ENCODE data around the gene STARD5.

STARD5 gene

GRCh38 chr15:81316267-81316666 is 7.7 kb downstream of the STARD5 start:
- H3F3A ChIP-seq (ENCODE audit: control insufficient read depth, insufficient read depth) = peaks cover 3% of the 10 kb centered on the region; the same call in 1 of the 2 replicates
- no peak overlapping the region for H3K4me3 ChIP-seq (ENCODE audit: low read length)
- no peaks in the 10 kb centered on the region for H3K9me3 ChIP-seq (ENCODE audit: control insufficient read depth, insufficient read depth, low read length)
- TF ChIP-seq CTCF (IDR thresholded peaks at IDR 0.05; ENCODE audit: low read depth, low read length, poor library complexity, severe bottlenecking) (no peak), EZH2phosphoT487 (IDR thresholded peaks at IDR 0.05; ENCODE audit: borderline replicate concordance, low read length) (no peak)
- H3K27me3 ChIP-seq (ENCODE audit: control insufficient read depth, low read length) = no peaks in the 10 kb centered on the region
- H3K9me2 ChIP-seq (replicated peaks; ENCODE audit: control insufficient read depth, low read length) = no peaks in the 10 kb centered on the region
- no peak overlapping the region for H3K27ac ChIP-seq (ENCODE audit: low read depth, low read length)
- no peaks in the 10 kb centered on the region for H4K20me1 ChIP-seq (ENCODE audit: control insufficient read depth, insufficient read depth, low read depth, low read length)
- no peak overlapping the region for H3K4me2 ChIP-seq (ENCODE audit: low read length)
- H3K36me3 ChIP-seq (ENCODE audit: control insufficient read depth, low read length) = peaks cover 35% of the 10 kb centered on the region
- no peaks in the 10 kb centered on the region for H3K79me2 ChIP-seq (ENCODE audit: control insufficient read depth, low read length)
- peaks cover 49% of the 10 kb centered on the region for H3K4me1 ChIP-seq (ENCODE audit: control insufficient read depth, low read length)

- H3F3A ChIP-seq (ENCODE audit: control insufficient read depth, insufficient read depth) = peaks cover 7% of the 10 kb centered on the region; the same call in 1 of the 2 replicates
These were observed 8.3 kb downstream of the STARD5 start for GRCh38 chr15:81315452-81316175.

GRCh38 chr15:81314378-81314777 is 9.6 kb downstream of the STARD5 start:
- Histone ChIP-seq H4K20me1 (ENCODE audit: control insufficient read depth, insufficient read depth, low read depth, low read length) (no peaks in the 10 kb centered on the region), H3K27me3 (ENCODE audit: control insufficient read depth, low read length) (no peaks in the 10 kb centered on the region), H3K4me2 (ENCODE audit: low read length) (no peak overlapping the region), H3K4me3 (ENCODE audit: low read length) (no peak overlapping the region), H3K79me2 (ENCODE audit: control insufficient read depth, low read length) (no peaks in the 10 kb centered on the region), H3K27ac (ENCODE audit: low read depth, low read length) (no peak overlapping the region), H3K4me1 (ENCODE audit: control insufficient read depth, low read length) (peaks cover 55% of the 10 kb centered on the region), H3K9me3 (ENCODE audit: control insufficient read depth, insufficient read depth, low read length) (no peaks in the 10 kb centered on the region), H3K9me2 (replicated peaks; ENCODE audit: control insufficient read depth, low read length) (no peaks in the 10 kb centered on the region), H3K36me3 (ENCODE audit: control insufficient read depth, low read length) (peaks cover 51% of the 10 kb centered on the region), H3F3A (ENCODE audit: control insufficient read depth, insufficient read depth) (peaks cover 7% of the 10 kb centered on the region; the same call in 1 of the 2 replicates)
- TF ChIP-seq CTCF (IDR thresholded peaks at IDR 0.05; ENCODE audit: low read depth, low read length, poor library complexity, severe bottlenecking) = no peak
- no peak for TF ChIP-seq EZH2phosphoT487 (IDR thresholded peaks at IDR 0.05; ENCODE audit: borderline replicate concordance, low read length)

More at GRCh38 chr15:81315452-81316175, 8.3 kb downstream of the STARD5 start:
- H3K4me3 ChIP-seq (ENCODE audit: low read length) = no peak overlapping the region
- H3K79me2 ChIP-seq (ENCODE audit: control insufficient read depth, low read length) = no peaks in the 10 kb centered on the region
- H3K9me3 ChIP-seq (ENCODE audit: control insufficient read depth, insufficient read depth, low read length) = no peaks in the 10 kb centered on the region
- H3K36me3 ChIP-seq (ENCODE audit: control insufficient read depth, low read length) = peaks cover 41% of the 10 kb centered on the region
- H4K20me1 ChIP-seq (ENCODE audit: control insufficient read depth, insufficient read depth, low read depth, low read length) = no peaks in the 10 kb centered on the region
- no peak overlapping the region for H3K27ac ChIP-seq (ENCODE audit: low read depth, low read length)
- H3K9me2 ChIP-seq (replicated peaks; ENCODE audit: control insufficient read depth, low read length) = no peaks in the 10 kb centered on the region
- peaks cover 55% of the 10 kb centered on the region for H3K4me1 ChIP-seq (ENCODE audit: control insufficient read depth, low read length)
- H3K4me2 ChIP-seq (ENCODE audit: low read length) = no peak overlapping the region
- TF ChIP-seq EZH2phosphoT487 (IDR thresholded peaks at IDR 0.05; ENCODE audit: borderline replicate concordance, low read length) = no peak
- TF ChIP-seq CTCF (IDR thresholded peaks at IDR 0.05; ENCODE audit: low read depth, low read length, poor library complexity, severe bottlenecking) = no peak
- H3K27me3 ChIP-seq (ENCODE audit: control insufficient read depth, low read length) = no peaks in the 10 kb centered on the region

Measured in DOHH2 (cell line).